HPDE6-E6E7 (cell line): ENCODE data around the gene PPIP5K1.

ENCODE experiments used
- DNase-seq: peaks from one replicate; pipeline ENCODE4 v3.0.0; 2011; ENCODE audit warnings: missing footprints; ENCODE audit errors: extremely low spot score

PPIP5K1 gene

GRCh38 chr15:43518197-43518761 is 71.7 kb downstream of the PPIP5K1 start:
- no peak for DNase-seq

GRCh38 chr15:43517354-43518196 is 72.4 kb downstream of the PPIP5K1 start, which contains the start of gene MAP1A:
MAP1A (plus strand) TSS chr15:43517608; CDS start chr15:43521474, 3,866 bp downstream.
- DNase-seq, result no peak

- DNase-seq, result no peak
Observed at GRCh38 chr15:43516801-43517353, 73.1 kb downstream of the PPIP5K1 start.

- DNase-seq, result no peak
Observed at GRCh38 chr15:43516185-43516584, 73.8 kb downstream of the PPIP5K1 start.

GRCh38 chr15:43515741-43516140 is 74.3 kb downstream of the PPIP5K1 start:
- no peak for DNase-seq

GRCh38 chr15:43514241-43515057 is 75.6 kb downstream of the PPIP5K1 start:
- DNase-seq, result no peak

GRCh38 chr15:43513550-43513949 is 76.5 kb downstream of the PPIP5K1 start:
- no peak for DNase-seq

- DNase-seq, result no peak
Observed at GRCh38 chr15:43511012-43511885, 78.8 kb downstream of the PPIP5K1 start.

GRCh38 chr15:43510200-43511011 is 79.6 kb downstream of the PPIP5K1 start:
- peak; percentile 97 for DNase-seq

- DNase-seq, result no peak
Observed at GRCh38 chr15:43509660-43510199, 80.3 kb downstream of the PPIP5K1 start.

GRCh38 chr15:43508991-43509659 is 80.9 kb downstream of the PPIP5K1 start:
- DNase-seq, result no peak

- DNase-seq, result no peak
Observed at GRCh38 chr15:43508421-43508820, 81.6 kb downstream of the PPIP5K1 start.

GRCh38 chr15:43505738-43506137 is 84.3 kb downstream of the PPIP5K1 start:
- no peak for DNase-seq

- DNase-seq, result no peak
Observed at GRCh38 chr15:43499635-43500034, 90.4 kb downstream of the PPIP5K1 start.

GRCh38 chr15:43498990-43499389 is 91.0 kb downstream of the PPIP5K1 start:
- DNase-seq, result no peak

- no peak for DNase-seq
Observed at GRCh38 chr15:43493703-43494472, 96.1 kb downstream of the PPIP5K1 start.

GRCh38 chr15:43492673-43493601 is 97.1 kb downstream of the PPIP5K1 start, which contains the start of gene TP53BP1:
TP53BP1 (minus strand) TSS chr15:43493156; CDS start chr15:43493043, 113 bp downstream.
- peak; percentile 96 for DNase-seq
